ENCODE results near the gene APOBEC3C.
"Not testable (repeated sequence)": the region's sequence is repeated elsewhere in the genome, so short reads cannot be mapped to it uniquely, and the experiment has no call there.

- not testable (repeated sequence) for TF ChIP-seq CTCF (IDR thresholded peaks at IDR 0.05); REST (IDR thresholded peaks at IDR 0.05; ENCODE audit: insufficient read depth in 1 of 2, low read depth in 2 of 2, low read length in 1 of 2); SIN3A (IDR thresholded peaks at IDR 0.05; ENCODE audit: borderline replicate concordance, insufficient read depth, low read depth, low read length)
Measured at GRCh38 chr22:39061290-39061689, 47.2 kb downstream of the APOBEC3C start.
